Fibroblast of villous mesenchyme (primary cell): Measurements from ENCODE around the gene CCDC6. TPM values are rescaled to one million over a fixed set of nuclear protein-coding genes. Genes with fewer than 3 reads are reported as not detected.
"Not testable (repeated sequence)": the region's sequence is repeated elsewhere in the genome, so short reads cannot be mapped to it uniquely, and the experiment has no call there.

ENCODE experiments used
- DNase-seq: peaks from one replicate; pipeline ENCODE4 v3.0.0-alpha.2; 2010; ENCODE audit warnings: low read depth
- H3K4me3 ChIP-seq: 2 replicates; pipeline ENCODE4 v1.5.1; 2011; ENCODE audit warnings: low read depth, mild to moderate bottlenecking, low read length
- CTCF ChIP-seq: IDR thresholded peaks from 2 replicates; pipeline ENCODE4 v1.5.1; 2012; ENCODE audit warnings: low read depth, mild to moderate bottlenecking, low read length; ENCODE audit not compliant: insufficient read depth
- total RNA-seq: library from RNA; depleted of rRNA; stranded (reverse); fragments of >200 nt; gene quantifications from 2 replicates; pipeline ENCODE4 v1.2.3, GENCODE V29; 2012

Gene CCDC6
- total RNA-seq, 1 donor: 52.2 TPM

GRCh38 chr10:59944339-59944935, 38.1 kb upstream of the CCDC6 start:
- TF ChIP-seq CTCF: no peak
- no peak overlapping the region for H3K4me3 ChIP-seq
- no peak for DNase-seq

GRCh38 chr10:59942556-59942955, 36.2 kb upstream of the CCDC6 start:
- no peak overlapping the region for H3K4me3 ChIP-seq
- no peak for TF ChIP-seq CTCF
- no peak for DNase-seq

- no peak for TF ChIP-seq CTCF
These were observed 31.4 kb upstream of the CCDC6 start for GRCh38 chr10:59937720-59938119.

GRCh38 chr10:59934701-59935100, 28.3 kb upstream of the CCDC6 start:
- no peak for DNase-seq
- no peak for TF ChIP-seq CTCF
- no peak overlapping the region for H3K4me3 ChIP-seq

More at GRCh38 chr10:59937720-59938119, 31.4 kb upstream of the CCDC6 start:
- DNase-seq: no peak
- H3K4me3 ChIP-seq: no peak overlapping the region

GRCh38 chr10:59930788-59931521, 24.6 kb upstream of the CCDC6 start:
- DNase-seq, H3K4me3 ChIP-seq: not testable (repeated sequence)

GRCh38 chr10:59926086-59926485, 19.7 kb upstream of the CCDC6 start:
- TF ChIP-seq CTCF: no peak
- H3K4me3 ChIP-seq: no peak overlapping the region
- no peak for DNase-seq

- no peak for TF ChIP-seq CTCF
- no peak overlapping the region for H3K4me3 ChIP-seq
- no peak for DNase-seq
These were observed 16.6 kb upstream of the CCDC6 start for GRCh38 chr10:59922907-59923306.
